ENCODE results near the gene ADAM10. TPM values are rescaled to one million over a fixed set of nuclear protein-coding genes. Genes with fewer than 3 reads are reported as not detected.

ADAM10 gene
- total and polyA plus RNA-seq, 2 of the 8 experiments (the other 6 are each of a cell fraction or from before 2014, with no cell fraction given), result 46.5 to 163 TPM

GRCh38 chr15:58698887-58699641, 50.4 kb downstream of the ADAM10 start (continued):
- TF ChIP-seq, protein P1, sequence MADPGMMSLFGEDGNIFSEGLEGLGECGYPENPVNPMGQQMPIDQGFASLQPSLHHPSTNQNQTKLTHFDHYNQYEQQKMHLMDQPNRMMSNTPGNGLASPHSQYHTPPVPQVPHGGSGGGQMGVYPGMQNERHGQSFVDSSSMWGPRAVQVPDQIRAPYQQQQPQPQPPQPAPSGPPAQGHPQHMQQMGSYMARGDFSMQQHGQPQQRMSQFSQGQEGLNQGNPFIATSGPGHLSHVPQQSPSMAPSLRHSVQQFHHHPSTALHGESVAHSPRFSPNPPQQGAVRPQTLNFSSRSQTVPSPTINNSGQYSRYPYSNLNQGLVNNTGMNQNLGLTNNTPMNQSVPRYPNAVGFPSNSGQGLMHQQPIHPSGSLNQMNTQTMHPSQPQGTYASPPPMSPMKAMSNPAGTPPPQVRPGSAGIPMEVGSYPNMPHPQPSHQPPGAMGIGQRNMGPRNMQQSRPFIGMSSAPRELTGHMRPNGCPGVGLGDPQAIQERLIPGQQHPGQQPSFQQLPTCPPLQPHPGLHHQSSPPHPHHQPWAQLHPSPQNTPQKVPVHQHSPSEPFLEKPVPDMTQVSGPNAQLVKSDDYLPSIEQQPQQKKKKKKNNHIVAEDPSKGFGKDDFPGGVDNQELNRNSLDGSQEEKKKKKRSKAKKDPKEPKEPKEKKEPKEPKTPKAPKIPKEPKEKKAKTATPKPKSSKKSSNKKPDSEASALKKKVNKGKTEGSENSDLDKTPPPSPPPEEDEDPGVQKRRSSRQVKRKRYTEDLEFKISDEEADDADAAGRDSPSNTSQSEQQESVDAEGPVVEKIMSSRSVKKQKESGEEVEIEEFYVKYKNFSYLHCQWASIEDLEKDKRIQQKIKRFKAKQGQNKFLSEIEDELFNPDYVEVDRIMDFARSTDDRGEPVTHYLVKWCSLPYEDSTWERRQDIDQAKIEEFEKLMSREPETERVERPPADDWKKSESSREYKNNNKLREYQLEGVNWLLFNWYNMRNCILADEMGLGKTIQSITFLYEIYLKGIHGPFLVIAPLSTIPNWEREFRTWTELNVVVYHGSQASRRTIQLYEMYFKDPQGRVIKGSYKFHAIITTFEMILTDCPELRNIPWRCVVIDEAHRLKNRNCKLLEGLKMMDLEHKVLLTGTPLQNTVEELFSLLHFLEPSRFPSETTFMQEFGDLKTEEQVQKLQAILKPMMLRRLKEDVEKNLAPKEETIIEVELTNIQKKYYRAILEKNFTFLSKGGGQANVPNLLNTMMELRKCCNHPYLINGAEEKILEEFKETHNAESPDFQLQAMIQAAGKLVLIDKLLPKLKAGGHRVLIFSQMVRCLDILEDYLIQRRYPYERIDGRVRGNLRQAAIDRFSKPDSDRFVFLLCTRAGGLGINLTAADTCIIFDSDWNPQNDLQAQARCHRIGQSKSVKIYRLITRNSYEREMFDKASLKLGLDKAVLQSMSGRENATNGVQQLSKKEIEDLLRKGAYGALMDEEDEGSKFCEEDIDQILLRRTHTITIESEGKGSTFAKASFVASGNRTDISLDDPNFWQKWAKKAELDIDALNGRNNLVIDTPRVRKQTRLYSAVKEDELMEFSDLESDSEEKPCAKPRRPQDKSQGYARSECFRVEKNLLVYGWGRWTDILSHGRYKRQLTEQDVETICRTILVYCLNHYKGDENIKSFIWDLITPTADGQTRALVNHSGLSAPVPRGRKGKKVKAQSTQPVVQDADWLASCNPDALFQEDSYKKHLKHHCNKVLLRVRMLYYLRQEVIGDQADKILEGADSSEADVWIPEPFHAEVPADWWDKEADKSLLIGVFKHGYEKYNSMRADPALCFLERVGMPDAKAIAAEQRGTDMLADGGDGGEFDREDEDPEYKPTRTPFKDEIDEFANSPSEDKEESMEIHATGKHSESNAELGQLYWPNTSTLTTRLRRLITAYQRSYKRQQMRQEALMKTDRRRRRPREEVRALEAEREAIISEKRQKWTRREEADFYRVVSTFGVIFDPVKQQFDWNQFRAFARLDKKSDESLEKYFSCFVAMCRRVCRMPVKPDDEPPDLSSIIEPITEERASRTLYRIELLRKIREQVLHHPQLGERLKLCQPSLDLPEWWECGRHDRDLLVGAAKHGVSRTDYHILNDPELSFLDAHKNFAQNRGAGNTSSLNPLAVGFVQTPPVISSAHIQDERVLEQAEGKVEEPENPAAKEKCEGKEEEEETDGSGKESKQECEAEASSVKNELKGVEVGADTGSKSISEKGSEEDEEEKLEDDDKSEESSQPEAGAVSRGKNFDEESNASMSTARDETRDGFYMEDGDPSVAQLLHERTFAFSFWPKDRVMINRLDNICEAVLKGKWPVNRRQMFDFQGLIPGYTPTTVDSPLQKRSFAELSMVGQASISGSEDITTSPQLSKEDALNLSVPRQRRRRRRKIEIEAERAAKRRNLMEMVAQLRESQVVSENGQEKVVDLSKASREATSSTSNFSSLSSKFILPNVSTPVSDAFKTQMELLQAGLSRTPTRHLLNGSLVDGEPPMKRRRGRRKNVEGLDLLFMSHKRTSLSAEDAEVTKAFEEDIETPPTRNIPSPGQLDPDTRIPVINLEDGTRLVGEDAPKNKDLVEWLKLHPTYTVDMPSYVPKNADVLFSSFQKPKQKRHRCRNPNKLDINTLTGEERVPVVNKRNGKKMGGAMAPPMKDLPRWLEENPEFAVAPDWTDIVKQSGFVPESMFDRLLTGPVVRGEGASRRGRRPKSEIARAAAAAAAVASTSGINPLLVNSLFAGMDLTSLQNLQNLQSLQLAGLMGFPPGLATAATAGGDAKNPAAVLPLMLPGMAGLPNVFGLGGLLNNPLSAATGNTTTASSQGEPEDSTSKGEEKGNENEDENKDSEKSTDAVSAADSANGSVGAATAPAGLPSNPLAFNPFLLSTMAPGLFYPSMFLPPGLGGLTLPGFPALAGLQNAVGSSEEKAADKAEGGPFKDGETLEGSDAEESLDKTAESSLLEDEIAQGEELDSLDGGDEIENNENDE (IDR thresholded peaks at IDR 0.05; ENCODE audit: insufficient replicate concordance, low read length), result no peak
- no peak for TF ChIP-seq TAF1 (IDR thresholded peaks at IDR 0.05; ENCODE audit: low read depth, low read length)
- no peak for TF ChIP-seq NRF1 (IDR thresholded peaks at IDR 0.05; ENCODE audit: low read depth, low read length)
- no peak for TF ChIP-seq ATF2 (IDR thresholded peaks at IDR 0.05; ENCODE audit: low read length)
- TF ChIP-seq SIN3A (conservative IDR thresholded peaks at IDR 0.05 in 1 of 2, IDR thresholded peaks at IDR 0.05 in 1 of 2; ENCODE audit: low read depth in 1 of 2, low read length in 2 of 2), result no peak
- TF ChIP-seq ASH2L (IDR thresholded peaks at IDR 0.05; ENCODE audit: low read length), result no peak
- TF ChIP-seq TBP (IDR thresholded peaks at IDR 0.05; ENCODE audit: low read depth, low read length), result no peak
- TF ChIP-seq CHD1 (IDR thresholded peaks at IDR 0.05; ENCODE audit: low read depth, low read length), result no peak
- no peak for TF ChIP-seq FOSL1 (IDR thresholded peaks at IDR 0.05; ENCODE audit: insufficient read depth, low read depth, low read length)

All from H1 (cell line).